GM12878 (cell line): ENCODE results near the gene MDM4.

Source experiments
- ASH2L ChIP-seq: fragments of 300-600, 200-600 bp; sonication (generic); IDR thresholded peaks from 2 replicates; pipeline ENCODE4 v1.6.1; 2017; ENCODE audit warnings: low read depth, mild to moderate bottlenecking, borderline replicate concordance
- CTCF ChIP-seq, 3 experiments: IDR thresholded peaks in 2 of 3; conservative IDR thresholded peaks in 1 of 3; 2 replicates each; pipeline ENCODE4 v1.5.1; 2011; ENCODE audit warnings: low read depth in 3 of 3, low read length in 3 of 3, mild to moderate bottlenecking in 3 of 3, control low read depth in 2 of 3, moderate library complexity in 2 of 3, inconsistent platforms in 1 of 3, mixed read lengths in 1 of 3; ENCODE audit not compliant: control insufficient read depth in 2 of 3, insufficient read depth in 1 of 3; ENCODE audit errors: extremely low read depth in 1 of 3
- EP300 ChIP-seq, 2 experiments: fragments of 150-350 bp in 1 of 2; IDR thresholded peaks; 2 replicates each; pipeline ENCODE4 v1.6.1; 2011 to 2012; ENCODE audit warnings: low read depth in 2 of 2, low read length in 2 of 2, borderline replicate concordance in 1 of 2, improper control_type of control experiment in 1 of 2, inconsistent platforms in 1 of 2; ENCODE audit not compliant: control insufficient read depth in 1 of 2
- ETV6 ChIP-seq, 2 experiments: fragments of 450-650 bp in 1 of 2; IDR thresholded peaks in 1 of 2; conservative IDR thresholded peaks in 1 of 2; 2 replicates each; pipeline ENCODE4 v1.6.1; 2014; ENCODE audit warnings: antibody characterized with exemption in 1 of 2, borderline replicate concordance in 1 of 2, low read depth in 1 of 2, mild to moderate bottlenecking in 1 of 2, moderate library complexity in 1 of 2
- EZH2 ChIP-seq: IDR thresholded peaks from 2 replicates; pipeline ENCODE4 v1.6.1; 2012; ENCODE audit warnings: low read depth, mild to moderate bottlenecking, control low read depth, inconsistent platforms, low read length, borderline replicate concordance; ENCODE audit not compliant: control insufficient read depth
- HDAC6 ChIP-seq: fragments of 200-600 bp; sonication (generic); IDR thresholded peaks from one replicate; pipeline ENCODE4 v1.8.0; 2017; ENCODE audit warnings: antibody characterized with exemption; ENCODE audit not compliant: unreplicated experiment
- KLF5 ChIP-seq: fragments of 450-650 bp; IDR thresholded peaks from 2 replicates; pipeline ENCODE4 v1.6.1; 2014; ENCODE audit warnings: mild to moderate bottlenecking; ENCODE audit not compliant: partially characterized antibody
- MXI1 ChIP-seq: fragments of 150-350 bp; IDR thresholded peaks from 2 replicates; pipeline ENCODE4 v1.6.1; 2011; ENCODE audit warnings: low read depth, mild to moderate bottlenecking, inconsistent platforms, low read length, improper control_type of control experiment
- RELA ChIP-seq: fragments of 450-650 bp; IDR thresholded peaks from 2 replicates; pipeline ENCODE4 v1.8.0; 2014; ENCODE audit warnings: borderline replicate concordance; ENCODE audit not compliant: partially characterized antibody
- REST ChIP-seq: IDR thresholded peaks from 2 replicates; pipeline ENCODE4 v1.6.1; 2012; ENCODE audit warnings: mild to moderate bottlenecking, low read depth, low read length
- RFX5 ChIP-seq: IDR thresholded peaks from 2 replicates; pipeline ENCODE4 v1.6.1; 2011; ENCODE audit warnings: low read depth, low read length, improper control_type of control experiment
- STAT1 ChIP-seq: fragments of 450-650 bp; conservative IDR thresholded peaks from 2 replicates; pipeline ENCODE4 v1.6.1; 2014; ENCODE audit warnings: antibody characterized with exemption, mild to moderate bottlenecking

- no peak for TF ChIP-seq HDAC6
- no peak for TF ChIP-seq CTCF (IDR thresholded peaks at IDR 0.05 in 2 of 3, conservative IDR thresholded peaks at IDR 0.05 in 1 of 3; ENCODE audit: control insufficient read depth in 2 of 3, extremely low read depth in 1 of 3, insufficient read depth in 1 of 3, low read depth in 3 of 3, low read length in 3 of 3)
- no peak for TF ChIP-seq KLF5
- TF ChIP-seq RFX5 = no peak
- TF ChIP-seq MXI1 = no peak
- no peak for TF ChIP-seq STAT1
- TF ChIP-seq EZH2 = no peak
- TF ChIP-seq RELA = no peak
- no peak for TF ChIP-seq EP300 (IDR thresholded peaks at IDR 0.05; ENCODE audit: borderline replicate concordance in 1 of 2, control insufficient read depth in 1 of 2, low read depth in 2 of 2, low read length in 2 of 2)
- no peak for TF ChIP-seq ASH2L
- no peak for TF ChIP-seq ETV6 (conservative IDR thresholded peaks at IDR 0.05 in 1 of 2, IDR thresholded peaks at IDR 0.05 in 1 of 2; ENCODE audit: borderline replicate concordance in 1 of 2, low read depth in 1 of 2)
- TF ChIP-seq REST = no peak
Observed at GRCh38 chr1:204562075-204562990, 46.1 kb downstream of the MDM4 start.
